HL-60 (cell line): ENCODE data around the gene OR51G2.

ENCODE experiments used
- DNase-seq, 2 experiments: peaks; one replicate each; pipeline ENCODE4 v3.0.0-alpha.2; 2010 to 2020; ENCODE audit warnings: low read depth in 1 of 2, low spot score in 1 of 2
- H3K27ac ChIP-seq: fragments of 250-450 bp; sonication (Bioruptor Pico); replicated peaks from 2 replicates; pipeline ENCODE4 v1.5.1; 2020; ENCODE audit warnings: mild to moderate bottlenecking, moderate library complexity
- H3K27me3 ChIP-seq: fragments of 250-450 bp; sonication (Bioruptor Pico); 2 replicates; pipeline ENCODE4 v1.5.1; 2021; ENCODE audit warnings: mild to moderate bottlenecking, moderate library complexity; ENCODE audit not compliant: insufficient read depth, poor library complexity, severe bottlenecking
- H3K4me3 ChIP-seq: replicated peaks from 2 replicates; pipeline ENCODE4 v1.5.1; 2011; ENCODE audit warnings: mild to moderate bottlenecking, control low read depth, low read length; ENCODE audit not compliant: insufficient read depth
- CTCF ChIP-seq: IDR thresholded peaks from one replicate; pipeline ENCODE4 v1.5.1; 2011; ENCODE audit warnings: low read length, control low read depth, inconsistent platforms; ENCODE audit not compliant: insufficient read depth
- GABPA ChIP-seq: IDR thresholded peaks from 2 replicates; pipeline ENCODE4 v1.6.1; 2012; ENCODE audit warnings: low read depth
- POLR2AphosphoS5 ChIP-seq: IDR thresholded peaks from 2 replicates; pipeline ENCODE4 v1.6.1; 2012; ENCODE audit warnings: low read depth
- REST ChIP-seq: IDR thresholded peaks from 2 replicates; pipeline ENCODE4 v1.6.1; 2012; ENCODE audit warnings: low read depth; ENCODE audit not compliant: insufficient replicate concordance
- SPI1 ChIP-seq: IDR thresholded peaks from 2 replicates; pipeline ENCODE4 v1.6.1; 2012; ENCODE audit warnings: low read depth, mild to moderate bottlenecking, borderline replicate concordance

OR51G2 gene

GRCh38 chr11:4882543-4882942, 36.6 kb downstream of the OR51G2 start:
- Histone ChIP-seq H3K4me3 (no peak overlapping the region), H3K27ac (no peak overlapping the region), H3K27me3 (no peaks in the 10 kb centered on the region)
- no peak for TF ChIP-seq SPI1
- TF ChIP-seq GABPA = no peak
- no peak for TF ChIP-seq POLR2AphosphoS5
- no peak for TF ChIP-seq CTCF
- no peak for DNase-seq

- TF ChIP-seq CTCF = no peak
- TF ChIP-seq REST = no peak
- TF ChIP-seq GABPA = no peak
- no peak for TF ChIP-seq POLR2AphosphoS5
- no peak for TF ChIP-seq SPI1
- Histone ChIP-seq H3K27ac (no peak within 1 kb of the TSS), H3K27me3 (no peaks in the 10 kb centered on the region), H3K4me3 (no peak within 1 kb of the TSS)
- no peak for DNase-seq
Measured at GRCh38 chr11:4881860-4882500, 37.2 kb downstream of the OR51G2 start, which contains the start of gene OR51T1. Gene OR51T1, plus strand, starts transcription at chr11:4881900. Its CDS starts 0 bp downstream, at chr11:4881900.

GRCh38 chr11:4881188-4881587, 38.0 kb downstream of the OR51G2 start:
- no peak for TF ChIP-seq GABPA
- DNase-seq = no peak
- no peak overlapping the region for H3K4me3 ChIP-seq

GRCh38 chr11:4865855-4866254, 53.3 kb downstream of the OR51G2 start:
- Histone ChIP-seq H3K27ac (no peak overlapping the region), H3K27me3 (no peaks in the 10 kb centered on the region), H3K4me3 (no peak overlapping the region)
- no peak for DNase-seq
- TF ChIP-seq POLR2AphosphoS5 = no peak
- no peak for TF ChIP-seq REST
- TF ChIP-seq GABPA = no peak
- TF ChIP-seq CTCF = no peak
- TF ChIP-seq SPI1 = no peak

More at GRCh38 chr11:4881188-4881587, 38.0 kb downstream of the OR51G2 start:
- Histone ChIP-seq H3K27me3 (no peaks in the 10 kb centered on the region), H3K27ac (no peak overlapping the region)
